NCI-H187 (cell line): ENCODE measurements around the gene EHBP1.

Source experiments
- DNase-seq, 2 experiments: peaks; one replicate each; lab custom pipeline; 2025; lab: John Stamatoyannopoulos, UW

EHBP1 gene

DNA sequence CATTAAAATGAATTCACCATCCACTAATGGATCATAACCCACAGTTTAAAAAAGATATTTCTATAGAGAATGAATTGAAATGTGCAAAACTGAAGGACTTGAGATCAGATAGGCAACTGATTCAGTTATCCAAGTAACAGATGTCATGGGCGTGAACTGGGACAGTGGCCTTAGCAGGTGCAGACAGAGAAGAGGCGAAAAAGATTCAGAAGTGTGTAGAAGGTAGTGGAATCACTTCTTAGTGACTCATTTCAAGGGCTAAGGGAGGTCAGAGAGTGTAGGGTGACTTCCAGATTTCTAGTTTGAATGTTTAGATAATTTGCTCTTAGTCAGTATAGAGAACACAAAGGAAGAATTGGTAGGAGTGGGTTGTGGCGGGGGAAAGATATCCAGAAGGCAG lies 79.7 kb downstream of the EHBP1 start:
- DNase-seq, result no peak

DNA sequence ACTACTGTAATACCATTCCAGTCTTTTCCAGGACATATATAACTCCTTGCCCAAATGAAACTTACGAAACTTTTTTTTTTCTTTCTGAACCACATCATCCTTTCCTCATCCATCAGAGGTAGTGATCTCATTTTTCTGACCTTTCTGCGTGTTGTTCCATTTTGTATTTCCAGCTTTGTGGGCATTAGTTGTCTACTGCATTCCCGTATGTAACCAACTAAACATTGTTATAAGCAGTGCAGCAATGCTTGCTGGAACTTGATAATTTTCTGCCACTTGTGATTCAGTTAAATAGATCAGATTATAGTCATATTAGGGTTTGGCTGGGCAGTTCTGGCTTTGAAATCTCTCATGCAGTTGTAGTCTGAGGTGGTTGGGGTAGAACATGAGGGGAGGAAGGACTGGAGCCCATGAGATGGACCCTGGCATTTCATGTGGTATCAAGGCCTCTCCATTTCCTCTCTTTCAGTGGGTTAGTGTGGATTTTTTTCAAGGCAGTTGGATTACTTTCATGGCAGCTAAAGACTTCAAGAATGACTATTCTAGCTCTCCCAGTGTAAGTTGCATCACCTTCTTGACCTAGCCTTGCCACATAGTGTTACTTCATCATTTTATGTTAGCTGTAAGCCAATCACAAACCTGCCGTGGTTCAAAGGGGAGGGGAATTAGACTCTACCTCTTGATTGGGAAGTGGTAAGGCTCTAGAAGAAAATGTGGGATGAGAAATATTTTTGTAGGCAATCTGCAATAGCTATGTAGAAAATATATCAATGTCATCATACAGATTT lies 80.5 kb downstream of the EHBP1 start:
- DNase-seq, result no peak

GRCh38 chr2:62787386-62787785 lies 81.9 kb downstream of the EHBP1 start:
- DNase-seq, result no peak

DNA sequence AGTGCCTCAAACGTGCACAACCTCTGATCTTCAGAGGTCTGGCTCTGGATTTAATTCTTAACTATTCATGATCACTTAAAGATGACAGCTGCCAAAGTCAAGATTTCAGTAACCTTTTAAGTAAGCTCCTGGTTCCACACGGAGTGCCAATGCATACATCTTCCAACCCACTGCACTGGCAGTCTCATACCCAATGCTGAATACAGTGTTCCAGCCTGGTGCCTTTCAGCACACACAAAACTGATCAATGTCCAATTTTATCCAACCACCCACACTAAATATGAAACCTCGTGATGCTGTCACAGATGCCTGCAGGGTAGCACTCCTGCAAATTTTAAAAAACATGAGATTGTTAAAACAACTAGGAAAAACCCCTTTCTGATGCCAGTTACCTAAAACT lies 84.0 kb downstream of the EHBP1 start:
- no peak for DNase-seq

- no peak for DNase-seq
Measured at GRCh38 chr2:62789918-62790317, 84.4 kb downstream of the EHBP1 start.

DNA sequence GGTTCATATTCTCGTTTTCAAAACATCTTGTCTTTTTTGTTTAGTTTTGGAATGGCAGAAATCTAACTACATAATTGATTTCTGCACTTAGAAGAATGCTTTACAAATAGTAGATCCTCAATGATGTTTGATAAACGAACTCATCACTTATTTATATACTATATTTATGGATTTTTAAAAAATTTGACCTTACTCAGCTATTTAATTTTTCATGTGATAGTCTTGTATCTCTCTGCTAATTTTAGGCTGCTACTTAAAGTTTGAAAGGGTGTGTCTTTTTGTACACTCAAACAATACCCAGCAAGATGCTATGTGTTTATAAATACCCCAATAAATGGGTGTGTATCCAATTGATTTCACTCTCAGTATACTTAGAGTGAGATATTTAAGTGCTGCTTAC lies 86.9 kb downstream of the EHBP1 start:
- DNase-seq, result no peak

DNA sequence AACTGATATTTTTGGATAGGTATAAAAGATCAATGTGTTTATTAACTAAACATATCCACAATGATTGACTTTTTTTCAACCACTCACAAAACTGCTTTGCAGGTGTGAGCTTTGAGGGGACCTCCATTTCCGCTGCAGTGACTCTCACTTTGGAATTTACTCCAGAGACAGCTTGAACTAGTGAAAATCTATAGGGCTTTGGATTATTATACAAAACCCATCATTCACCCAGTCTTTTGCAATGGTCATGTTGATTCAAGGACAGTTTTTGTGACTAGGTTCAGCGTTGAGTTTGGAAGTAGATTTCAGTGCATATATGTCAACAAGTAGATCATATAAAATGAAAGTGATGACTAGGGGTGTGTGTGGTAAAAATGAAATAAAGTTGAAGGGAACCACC lies 87.7 kb downstream of the EHBP1 start:
- DNase-seq, result no peak

GRCh38 chr2:62794791-62795190 lies 89.3 kb downstream of the EHBP1 start:
- no peak for DNase-seq

- DNase-seq, result no peak
Measured at GRCh38 chr2:62795341-62795740, 89.8 kb downstream of the EHBP1 start.

DNA sequence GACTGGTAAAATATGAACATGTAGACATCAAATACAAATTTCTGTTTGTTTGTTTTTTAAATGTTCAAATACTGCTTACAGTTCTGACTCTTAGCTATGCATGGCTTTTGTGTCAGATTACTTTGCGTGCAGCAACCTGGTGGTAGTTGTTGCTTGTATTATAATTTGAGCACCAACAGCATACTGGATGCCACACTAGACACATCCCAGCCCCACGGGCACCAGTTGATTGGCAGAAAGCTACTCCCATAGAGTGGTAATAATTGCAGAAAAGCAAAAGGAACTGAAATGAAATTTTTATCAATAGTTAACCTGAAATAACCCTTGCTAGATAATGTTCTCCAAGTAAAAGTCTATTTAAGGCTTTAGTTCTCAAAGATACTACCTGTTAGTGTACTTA lies 91.6 kb downstream of the EHBP1 start:
- no peak for DNase-seq

DNA sequence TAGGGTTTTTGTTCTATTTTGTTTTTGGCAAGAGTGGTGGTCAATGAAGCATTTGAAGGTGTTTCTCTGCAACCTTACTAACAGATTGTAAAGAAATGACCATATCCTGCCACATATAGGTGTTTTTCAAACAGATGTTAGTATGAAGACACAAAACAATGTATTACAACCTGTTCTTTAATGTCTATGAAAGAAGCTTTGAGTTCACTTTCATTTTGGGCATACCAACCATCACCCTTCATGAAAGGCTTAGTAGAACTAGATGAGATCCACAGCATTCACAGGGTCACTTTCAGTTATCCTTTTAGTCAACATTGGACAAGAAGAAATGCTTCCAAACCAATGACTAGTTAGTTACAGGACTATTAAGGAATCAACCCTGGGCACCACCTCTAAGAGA lies 95.1 kb downstream of the EHBP1 start:
- DNase-seq, result no peak

DNA sequence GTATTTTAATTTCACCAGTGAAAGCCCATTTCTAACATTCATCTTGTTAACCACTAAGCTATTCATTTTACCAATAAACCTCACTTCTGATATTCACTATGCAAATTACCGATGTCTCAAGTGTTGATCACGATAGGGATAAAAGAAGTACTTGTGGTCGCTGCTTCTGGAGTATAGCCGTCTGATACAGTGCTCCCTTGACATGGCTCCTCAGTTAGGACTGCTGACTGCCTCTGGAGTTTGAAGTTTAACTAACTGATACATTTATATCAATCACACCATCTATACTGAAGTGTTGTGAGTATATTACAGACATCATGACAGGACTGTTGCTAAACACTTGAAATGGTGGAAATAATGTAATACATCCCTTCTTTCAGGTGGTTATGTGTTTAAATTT lies 95.6 kb downstream of the EHBP1 start:
- DNase-seq, result no peak

GRCh38 chr2:62801814-62802523 lies 96.5 kb downstream of the EHBP1 start:
- DNase-seq, result no peak

- no peak for DNase-seq
Measured at GRCh38 chr2:62803961-62804360, 98.4 kb downstream of the EHBP1 start.

- no peak for DNase-seq
Measured at GRCh38 chr2:62806231-62806630, 100.7 kb downstream of the EHBP1 start.

- no peak for DNase-seq
Measured at GRCh38 chr2:62808554-62808953, 103.0 kb downstream of the EHBP1 start.

DNA sequence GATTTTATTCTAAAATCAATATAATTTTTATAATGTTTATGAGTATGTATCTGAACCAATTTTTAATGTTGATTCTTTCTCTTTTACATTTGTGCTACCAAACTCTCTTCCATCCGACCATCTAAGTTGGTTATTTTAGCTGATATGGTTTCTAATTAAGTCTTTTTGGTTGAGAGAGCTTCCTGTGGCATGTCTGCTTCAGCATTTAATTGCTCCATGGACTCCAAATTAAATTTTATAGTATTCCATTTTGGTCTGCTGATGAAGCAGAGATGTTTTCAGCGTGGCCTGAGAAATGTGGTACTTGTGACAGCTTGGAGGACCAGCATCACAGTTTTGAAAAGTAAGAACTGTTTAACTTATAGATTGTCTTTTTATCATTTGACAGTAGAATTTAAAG lies 105.6 kb downstream of the EHBP1 start:
- DNase-seq, result no peak

DNA sequence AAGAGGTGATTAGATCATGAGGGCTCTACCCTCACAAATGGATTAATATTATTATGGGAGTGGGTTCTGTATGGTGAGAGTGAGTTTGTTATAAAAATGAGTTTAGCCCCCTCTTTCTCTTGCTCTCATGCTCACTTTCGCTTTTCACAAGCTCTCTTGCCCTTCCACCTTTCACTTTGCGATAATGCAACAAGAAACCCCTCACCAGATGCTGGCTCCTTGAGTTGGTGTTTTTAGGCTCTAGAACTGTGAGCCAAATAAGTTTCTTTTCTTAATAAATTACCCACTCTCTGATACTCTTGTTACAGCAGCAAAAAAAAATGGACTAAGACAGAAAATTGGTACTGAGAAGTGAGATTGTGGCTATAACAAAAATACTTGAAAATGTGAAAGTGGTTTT lies 106.5 kb downstream of the EHBP1 start:
- DNase-seq, result no peak

GRCh38 chr2:62812921-62813825 lies 107.7 kb downstream of the EHBP1 start:
- DNase-seq, result no peak

GRCh38 chr2:62814123-62814522 lies 108.6 kb downstream of the EHBP1 start:
- DNase-seq, result no peak

DNA sequence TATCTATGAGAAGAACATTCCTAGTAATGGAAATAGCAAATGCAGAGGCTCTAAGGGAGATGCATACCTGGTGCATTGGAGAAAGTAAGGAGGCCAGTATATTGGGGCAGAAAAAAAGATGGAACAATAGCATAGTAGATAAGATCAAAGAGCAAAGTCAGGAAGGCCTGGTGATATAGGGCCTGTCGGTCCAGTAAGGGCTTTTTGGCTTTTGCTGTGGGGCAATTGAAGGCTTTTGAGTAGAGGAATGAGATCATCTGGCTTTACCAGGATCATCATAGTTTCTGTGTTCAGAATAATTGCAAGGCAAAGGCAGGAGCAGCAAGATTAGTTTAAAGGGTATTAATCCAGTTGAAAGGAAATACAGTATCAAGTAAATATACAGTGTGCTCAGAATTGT lies 111.8 kb downstream of the EHBP1 start:
- DNase-seq, result no peak

GRCh38 chr2:62817995-62818713 lies 112.6 kb downstream of the EHBP1 start:
- DNase-seq, result no peak
